ENCODE results near the gene PIAS1. TPM values are rescaled to one million over a fixed set of nuclear protein-coding genes. Genes with fewer than 3 reads are reported as not detected.

The PIAS1 gene
- total RNA-seq, 1 donor from 2014 or later = 40.6 TPM

DNA sequence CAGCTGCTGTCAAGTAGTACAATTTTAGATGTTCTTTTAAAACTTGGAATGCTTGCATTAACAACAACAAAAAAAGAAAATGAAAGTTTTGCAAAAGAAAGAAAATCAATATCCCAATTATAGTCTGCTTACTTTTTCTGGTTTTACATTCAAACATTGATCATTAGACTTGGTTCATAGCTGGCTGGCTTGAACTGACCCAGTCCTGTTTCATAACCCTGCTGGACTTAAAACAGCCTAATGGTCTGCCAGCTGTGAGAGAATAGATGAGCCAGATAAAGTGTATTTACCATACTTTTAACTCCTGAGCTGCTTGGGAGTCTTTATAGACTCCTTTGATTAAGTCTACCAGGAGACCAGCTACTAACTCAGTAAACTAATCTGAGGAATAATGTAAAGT is 59.2 kb downstream of the PIAS1 start:
- H3K36me3 Mint-ChIP-seq (ENCODE audit: unreplicated experiment) = peaks cover 7% of the 10 kb centered on the region
- DNase-seq (ENCODE audit: extremely low spot score, unreplicated experiment) = no peak
- TF ChIP-seq, protein P1, sequence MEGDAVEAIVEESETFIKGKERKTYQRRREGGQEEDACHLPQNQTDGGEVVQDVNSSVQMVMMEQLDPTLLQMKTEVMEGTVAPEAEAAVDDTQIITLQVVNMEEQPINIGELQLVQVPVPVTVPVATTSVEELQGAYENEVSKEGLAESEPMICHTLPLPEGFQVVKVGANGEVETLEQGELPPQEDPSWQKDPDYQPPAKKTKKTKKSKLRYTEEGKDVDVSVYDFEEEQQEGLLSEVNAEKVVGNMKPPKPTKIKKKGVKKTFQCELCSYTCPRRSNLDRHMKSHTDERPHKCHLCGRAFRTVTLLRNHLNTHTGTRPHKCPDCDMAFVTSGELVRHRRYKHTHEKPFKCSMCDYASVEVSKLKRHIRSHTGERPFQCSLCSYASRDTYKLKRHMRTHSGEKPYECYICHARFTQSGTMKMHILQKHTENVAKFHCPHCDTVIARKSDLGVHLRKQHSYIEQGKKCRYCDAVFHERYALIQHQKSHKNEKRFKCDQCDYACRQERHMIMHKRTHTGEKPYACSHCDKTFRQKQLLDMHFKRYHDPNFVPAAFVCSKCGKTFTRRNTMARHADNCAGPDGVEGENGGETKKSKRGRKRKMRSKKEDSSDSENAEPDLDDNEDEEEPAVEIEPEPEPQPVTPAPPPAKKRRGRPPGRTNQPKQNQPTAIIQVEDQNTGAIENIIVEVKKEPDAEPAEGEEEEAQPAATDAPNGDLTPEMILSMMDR (IDR thresholded peaks at IDR 0.05) = no peak
- no peaks in the 10 kb centered on the region for H3K27me3 Mint-ChIP-seq (ENCODE audit: unreplicated experiment)
- H3K4me1 Mint-ChIP-seq (ENCODE audit: unreplicated experiment) = peaks cover 61% of the 10 kb centered on the region
- H3K4me3 Mint-ChIP-seq (ENCODE audit: unreplicated experiment) = peak overlapping the region; percentile 66
- peak overlapping the region; percentile 87 for H3K27ac Mint-ChIP-seq (ENCODE audit: unreplicated experiment)
- peaks cover 2% of the 10 kb centered on the region for H3K9me3 Mint-ChIP-seq (ENCODE audit: unreplicated experiment)

DNA sequence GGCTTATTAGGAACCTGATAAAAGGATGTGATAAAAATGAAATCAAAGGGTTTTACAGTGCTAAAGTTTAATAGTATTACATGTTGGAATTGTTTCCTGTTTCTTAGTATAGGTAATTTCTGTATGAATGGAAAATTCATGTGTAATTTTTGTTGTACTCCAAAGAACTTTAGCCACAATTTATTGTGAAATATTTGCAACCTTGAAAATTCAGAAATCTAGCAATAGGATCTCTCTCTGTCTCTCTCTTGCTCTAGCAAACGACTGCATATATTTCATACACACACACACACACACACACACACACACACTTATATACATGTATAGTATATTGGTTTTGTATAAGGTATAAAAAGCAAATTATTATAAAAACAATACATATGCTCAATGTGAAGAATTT is 59.6 kb downstream of the PIAS1 start:
- TF ChIP-seq, protein P1 (IDR thresholded peaks at IDR 0.05) = no peak
- no peak for DNase-seq (ENCODE audit: extremely low spot score, unreplicated experiment)
- Mint-ChIP-seq H3K27me3 (ENCODE audit: unreplicated experiment) (no peaks in the 10 kb centered on the region), H3K36me3 (ENCODE audit: unreplicated experiment) (peaks cover 6% of the 10 kb centered on the region), H3K27ac (ENCODE audit: unreplicated experiment) (peak overlapping the region; percentile 87), H3K4me3 (ENCODE audit: unreplicated experiment) (peak overlapping the region; percentile 66), H3K4me1 (ENCODE audit: unreplicated experiment) (peaks cover 62% of the 10 kb centered on the region), H3K9me3 (ENCODE audit: unreplicated experiment) (no peaks in the 10 kb centered on the region)

DNA sequence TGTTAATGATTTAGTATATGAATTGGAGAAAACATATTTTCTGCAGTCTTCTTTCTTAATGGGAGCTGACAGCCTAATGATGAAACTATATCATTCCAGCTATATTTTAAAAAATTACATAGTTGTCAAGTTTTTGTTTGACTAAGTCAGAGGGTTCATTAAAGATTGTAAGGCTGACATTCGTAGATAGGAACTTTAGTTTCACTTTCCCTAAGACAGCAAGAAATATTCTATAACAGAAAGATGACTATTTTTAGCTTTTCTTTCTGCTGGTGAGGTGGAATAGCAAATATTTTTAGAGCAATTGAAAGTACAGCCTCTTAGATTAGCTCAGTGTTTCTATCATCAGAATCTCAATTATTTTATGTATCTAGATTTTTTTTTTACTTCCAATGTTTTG is 60.2 kb downstream of the PIAS1 start:
- peaks cover 4% of the 10 kb centered on the region for H3K36me3 Mint-ChIP-seq (ENCODE audit: unreplicated experiment)
- no peaks in the 10 kb centered on the region for H3K27me3 Mint-ChIP-seq (ENCODE audit: unreplicated experiment)
- TF ChIP-seq, protein P1 (IDR thresholded peaks at IDR 0.05) = no peak
- no peaks in the 10 kb centered on the region for H3K9me3 Mint-ChIP-seq (ENCODE audit: unreplicated experiment)
- peak overlapping the region; percentile 66 for H3K4me3 Mint-ChIP-seq (ENCODE audit: unreplicated experiment)
- H3K4me1 Mint-ChIP-seq (ENCODE audit: unreplicated experiment) = peaks cover 62% of the 10 kb centered on the region
- DNase-seq (ENCODE audit: extremely low spot score, unreplicated experiment) = no peak
- peak overlapping the region; percentile 87 for H3K27ac Mint-ChIP-seq (ENCODE audit: unreplicated experiment)

DNA sequence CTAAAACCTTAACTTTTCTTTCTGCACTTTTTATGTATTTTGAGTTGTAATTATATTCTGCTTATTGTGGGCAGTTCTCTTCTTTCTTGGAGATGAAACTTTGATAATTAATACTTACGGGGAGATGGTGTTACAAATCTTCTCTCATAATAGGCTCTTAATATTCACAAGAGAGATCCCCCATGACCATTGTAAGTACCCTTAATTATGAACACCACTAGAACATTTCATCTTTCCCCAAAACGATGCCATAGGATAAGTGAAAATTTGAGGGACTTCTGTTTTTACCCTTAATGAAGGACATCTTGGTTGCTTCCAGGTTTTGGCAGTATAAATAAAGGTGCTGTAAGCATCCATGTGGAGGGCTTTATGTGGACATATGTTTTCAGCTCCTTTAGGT is 60.7 kb downstream of the PIAS1 start:
- Mint-ChIP-seq H3K36me3 (ENCODE audit: unreplicated experiment) (peaks cover 5% of the 10 kb centered on the region), H3K27ac (ENCODE audit: unreplicated experiment) (peak overlapping the region; percentile 87), H3K9me3 (ENCODE audit: unreplicated experiment) (no peaks in the 10 kb centered on the region), H3K4me1 (ENCODE audit: unreplicated experiment) (peaks cover 66% of the 10 kb centered on the region), H3K4me3 (ENCODE audit: unreplicated experiment) (peak overlapping the region; percentile 66), H3K27me3 (ENCODE audit: unreplicated experiment) (no peaks in the 10 kb centered on the region)
- TF ChIP-seq, protein P1 (IDR thresholded peaks at IDR 0.05) = no peak
- DNase-seq (ENCODE audit: extremely low spot score, unreplicated experiment) = no peak

DNA sequence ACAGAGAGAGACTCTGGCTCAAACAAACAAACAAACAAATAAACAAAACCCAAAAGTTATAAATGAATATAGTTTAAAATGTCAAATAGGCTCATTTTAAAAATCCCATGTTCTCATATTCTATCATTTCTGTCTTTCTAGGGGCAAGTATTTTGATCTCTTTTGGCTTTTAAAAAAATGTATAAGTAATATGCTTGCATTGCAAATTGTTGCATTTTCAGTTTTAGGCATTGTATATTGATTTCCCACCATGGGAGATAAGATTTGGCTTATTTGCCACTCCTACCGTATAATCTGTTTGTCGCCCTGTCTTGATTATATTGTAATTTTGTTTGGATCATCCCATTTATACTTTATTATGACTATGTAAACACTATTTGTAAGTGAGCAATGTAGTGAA is 70.6 kb downstream of the PIAS1 start:
- Mint-ChIP-seq H3K27ac (ENCODE audit: unreplicated experiment) (no peak overlapping the region), H3K9me3 (ENCODE audit: unreplicated experiment) (peaks cover 7% of the 10 kb centered on the region), H3K4me3 (ENCODE audit: unreplicated experiment) (no peak overlapping the region), H3K27me3 (ENCODE audit: unreplicated experiment) (no peaks in the 10 kb centered on the region), H3K36me3 (ENCODE audit: unreplicated experiment) (peaks cover 9% of the 10 kb centered on the region), H3K4me1 (ENCODE audit: unreplicated experiment) (peaks cover 12% of the 10 kb centered on the region)
- TF ChIP-seq, protein P1 (IDR thresholded peaks at IDR 0.05) = no peak
- no peak for DNase-seq (ENCODE audit: extremely low spot score, unreplicated experiment)
